Measurements from ENCODE around the gene NLRP5. TPM values are rescaled to one million over a fixed set of nuclear protein-coding genes. Genes with fewer than 3 reads are reported as not detected.

The NLRP5 gene
- total RNA-seq, 2 experiments from 2014 or later: not detected

- Histone ChIP-seq H3K9me2 (ENCODE audit: insufficient read depth, low read length) (no peaks in the 10 kb centered on the region), H3K4me1 (ENCODE audit: insufficient read depth, low read length, poor library complexity, severe bottlenecking) (no peaks in the 10 kb centered on the region), H3K36me3 (ENCODE audit: insufficient read depth, low read length) (peaks cover 19% of the 10 kb centered on the region; the same call in 1 of the 2 replicates), H3K9me3 (ENCODE audit: low read length) (no peaks in the 10 kb centered on the region), H3K4me2 (ENCODE audit: low read length) (no peak overlapping the region), H4K20me1 (ENCODE audit: insufficient read depth, low read length) (no peaks in the 10 kb centered on the region), H3K4me3 (ENCODE audit: low read depth, low read length, poor library complexity, severe bottlenecking) (no peak overlapping the region), H2AFZ (ENCODE audit: low read length) (no peak overlapping the region), H3K27ac (ENCODE audit: low read depth, low read length, poor library complexity, severe bottlenecking) (no peak overlapping the region), H3K79me2 (ENCODE audit: insufficient read depth, low read depth, low read length) (no peaks in the 10 kb centered on the region)
- intact Hi-C loops (cut with micrococcal nuclease; ENCODE audit: unreplicated experiment): no loop called here
- ChIA-PET CTCF (ENCODE audit: unreplicated experiment) (no interaction called here), POLR2A (no interaction called here)
- TF ChIP-seq CTCF (conservative IDR thresholded peaks at IDR 0.05; ENCODE audit: low read length): no peak
- TF ChIP-seq EZH2phosphoT487 (IDR thresholded peaks at IDR 0.05; ENCODE audit: borderline replicate concordance, low read depth, low read length): no peak
- no peak for DNase-seq (ENCODE audit: low spot score)
- BruUV-seq (replicated peaks): no TSS peak
These were observed 100.3 kb downstream of the NLRP5 start for GRCh38 chr19:56086671-56087430.

GRCh38 chr19:56087647-56088496 lies 101.3 kb downstream of the NLRP5 start:
- peaks cover 3% of the 10 kb centered on the region; the same call in 1 of the 2 replicates for H3K79me2 ChIP-seq (ENCODE audit: insufficient read depth, low read depth, low read length)
- no peaks in the 10 kb centered on the region for H4K20me1 ChIP-seq (ENCODE audit: insufficient read depth, low read length)
- no peak overlapping the region for H3K27ac ChIP-seq (ENCODE audit: low read depth, low read length, poor library complexity, severe bottlenecking)
- H2AFZ ChIP-seq (ENCODE audit: low read length): no peak overlapping the region
- ChIA-PET CTCF (ENCODE audit: unreplicated experiment) (interaction anchor here (0.5 kb wide), 1 partner anchor 178 kb away, joined by 3 read pairs; no protein-coding TSS in a partner anchor), POLR2A (interaction anchor here (0.7 kb wide), 1 partner anchor 1232 kb away, joined by 7 read pairs; no protein-coding TSS in a partner anchor)
- no TSS peak for BruUV-seq (replicated peaks)
- intact Hi-C loops (cut with micrococcal nuclease; ENCODE audit: unreplicated experiment): no loop called here
- TF ChIP-seq CTCF (conservative IDR thresholded peaks at IDR 0.05; ENCODE audit: low read length) (no peak), EZH2phosphoT487 (IDR thresholded peaks at IDR 0.05; ENCODE audit: borderline replicate concordance, low read depth, low read length) (no peak)
- no peaks in the 10 kb centered on the region for H3K4me1 ChIP-seq (ENCODE audit: insufficient read depth, low read length, poor library complexity, severe bottlenecking)
- H3K9me3 ChIP-seq (ENCODE audit: low read length): 0 out of 2 replicates have a peak, but pooled peaks cover 2% of the 10 kb centered on the region
- DNase-seq (ENCODE audit: low spot score): no peak
- no peaks in the 10 kb centered on the region for H3K9me2 ChIP-seq (ENCODE audit: insufficient read depth, low read length)
- peaks cover 30% of the 10 kb centered on the region for H3K36me3 ChIP-seq (ENCODE audit: insufficient read depth, low read length)
- H3K4me2 ChIP-seq (ENCODE audit: low read length): no peak overlapping the region
- H3K4me3 ChIP-seq (ENCODE audit: low read depth, low read length, poor library complexity, severe bottlenecking): no peak overlapping the region
